22Rv1 (cell line): ENCODE data around the gene VWA8.

ENCODE experiments used
- H3K27ac ChIP-seq: fragments of 450-650 bp; 2 replicates; pipeline ENCODE4 v1.5.1; 2017
- ZFX ChIP-seq: fragments of 450-650 bp; IDR thresholded peaks from 2 replicates; pipeline ENCODE4 v1.6.1; 2017; ENCODE audit warnings: antibody characterized with exemption, borderline replicate concordance
- TF ChIP-seq, protein P1 (sequence below): fragments of 450-650 bp; IDR thresholded peaks from 2 replicates; pipeline ENCODE4 v1.5.1; 2017; ENCODE audit warnings: mild to moderate bottlenecking

Gene VWA8

DNA sequence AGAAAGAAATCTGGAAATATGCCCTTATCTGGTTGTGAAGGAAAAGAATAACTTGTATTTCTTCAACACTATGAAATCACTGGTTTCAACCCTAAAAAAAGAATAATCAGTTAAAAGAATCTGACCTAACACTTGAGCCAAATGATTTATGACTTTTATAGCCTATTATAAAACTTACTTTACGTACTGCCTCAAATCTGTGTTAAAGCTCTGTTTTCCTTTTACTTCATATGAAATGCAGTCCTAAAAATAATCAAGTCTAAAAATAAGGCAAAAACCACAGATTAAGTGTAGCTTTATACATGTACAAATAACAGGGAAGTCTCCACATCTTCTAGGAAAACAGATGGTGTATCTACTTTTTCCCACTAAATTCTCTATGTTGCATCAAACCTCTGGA lies 101.3 kb downstream of the VWA8 start:
- TF ChIP-seq, protein P1, sequence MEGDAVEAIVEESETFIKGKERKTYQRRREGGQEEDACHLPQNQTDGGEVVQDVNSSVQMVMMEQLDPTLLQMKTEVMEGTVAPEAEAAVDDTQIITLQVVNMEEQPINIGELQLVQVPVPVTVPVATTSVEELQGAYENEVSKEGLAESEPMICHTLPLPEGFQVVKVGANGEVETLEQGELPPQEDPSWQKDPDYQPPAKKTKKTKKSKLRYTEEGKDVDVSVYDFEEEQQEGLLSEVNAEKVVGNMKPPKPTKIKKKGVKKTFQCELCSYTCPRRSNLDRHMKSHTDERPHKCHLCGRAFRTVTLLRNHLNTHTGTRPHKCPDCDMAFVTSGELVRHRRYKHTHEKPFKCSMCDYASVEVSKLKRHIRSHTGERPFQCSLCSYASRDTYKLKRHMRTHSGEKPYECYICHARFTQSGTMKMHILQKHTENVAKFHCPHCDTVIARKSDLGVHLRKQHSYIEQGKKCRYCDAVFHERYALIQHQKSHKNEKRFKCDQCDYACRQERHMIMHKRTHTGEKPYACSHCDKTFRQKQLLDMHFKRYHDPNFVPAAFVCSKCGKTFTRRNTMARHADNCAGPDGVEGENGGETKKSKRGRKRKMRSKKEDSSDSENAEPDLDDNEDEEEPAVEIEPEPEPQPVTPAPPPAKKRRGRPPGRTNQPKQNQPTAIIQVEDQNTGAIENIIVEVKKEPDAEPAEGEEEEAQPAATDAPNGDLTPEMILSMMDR, result no peak
- H3K27ac ChIP-seq, result no peak overlapping the region

- TF ChIP-seq, protein P1, result no peak
- no peak for TF ChIP-seq ZFX
- no peak overlapping the region for H3K27ac ChIP-seq
Measured at GRCh38 chr13:41858780-41859179, 102.1 kb downstream of the VWA8 start.

GRCh38 chr13:41854758-41855157 lies 106.2 kb downstream of the VWA8 start:
- no peak overlapping the region for H3K27ac ChIP-seq
- TF ChIP-seq, protein P1, result no peak
- TF ChIP-seq ZFX, result no peak

- no peak overlapping the region for H3K27ac ChIP-seq
- no peak for TF ChIP-seq ZFX
- TF ChIP-seq, protein P1, result no peak
Measured at GRCh38 chr13:41851351-41851750, 109.6 kb downstream of the VWA8 start.

GRCh38 chr13:41848435-41849255 lies 112.3 kb downstream of the VWA8 start:
- TF ChIP-seq ZFX, result no peak
- TF ChIP-seq, protein P1, result peak; percentile 32
- no peak overlapping the region for H3K27ac ChIP-seq

GRCh38 chr13:41847216-41847615 lies 113.7 kb downstream of the VWA8 start:
- TF ChIP-seq, protein P1, result no peak
- no peak for TF ChIP-seq ZFX
- no peak overlapping the region for H3K27ac ChIP-seq

GRCh38 chr13:41842036-41842620 lies 118.8 kb downstream of the VWA8 start:
- no peak overlapping the region for H3K27ac ChIP-seq
- TF ChIP-seq, protein P1, result no peak
- TF ChIP-seq ZFX, result no peak
